Fibroblast of skin of left quadriceps (primary cell): ENCODE results near the gene SDF2L1.
A peak's percentile ranks its signal among the peaks of the same experiment; 100 is the strongest.

ENCODE experiments used
- DNase-seq, 2 experiments: peaks; one replicate each; pipeline ENCODE4 v3.0.0-alpha.2; 2013; ENCODE audit warnings: low read depth in 2 of 2

SDF2L1 gene

DNA sequence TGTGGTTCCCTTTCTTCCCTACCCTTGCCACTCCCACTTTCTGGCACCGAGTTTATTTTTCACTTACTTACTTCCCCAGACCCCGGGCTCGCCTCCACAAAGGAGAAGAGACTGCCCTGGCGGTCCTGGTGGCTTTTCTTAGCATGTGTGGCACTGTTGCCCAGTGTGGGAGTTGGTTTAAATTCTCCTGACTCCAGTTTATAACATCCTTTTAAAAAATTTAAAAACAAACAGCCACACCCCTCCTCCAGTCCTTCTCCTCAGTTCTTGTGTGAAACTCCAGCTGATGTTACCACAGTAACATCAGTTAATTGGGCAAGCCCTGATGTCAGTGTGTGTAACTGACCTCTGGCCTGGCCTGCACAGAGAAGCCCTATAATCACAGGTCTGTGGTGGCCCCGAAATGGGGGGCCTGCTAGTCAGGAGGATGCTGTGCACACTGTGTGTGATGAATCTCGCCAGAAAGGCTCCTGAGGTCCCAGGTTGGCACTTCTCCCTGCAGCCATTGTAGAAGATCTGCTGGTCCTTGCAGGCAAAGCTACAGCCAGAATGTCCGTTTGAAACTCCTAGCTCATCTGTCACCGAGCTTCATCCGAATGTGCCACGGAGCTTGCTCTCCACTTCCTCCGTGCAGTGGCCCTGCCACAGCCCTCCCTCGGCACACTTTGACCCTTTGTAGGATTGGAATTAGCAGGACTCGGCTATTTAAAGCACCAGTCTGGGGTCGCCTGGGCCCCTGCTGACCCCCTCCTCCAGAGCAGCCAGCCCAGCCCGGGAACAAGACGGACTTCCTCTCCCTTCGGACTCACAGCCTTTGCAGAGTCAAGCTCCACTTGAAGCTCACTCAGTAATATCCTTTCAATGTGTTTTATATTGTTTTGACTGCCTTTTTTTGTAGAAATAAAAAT is 19.8 kb upstream of the SDF2L1 start:
- no peak for DNase-seq

GRCh38 chr22:21622919-21623647 is 19.0 kb upstream of the SDF2L1 start:
- no peak for DNase-seq

GRCh38 chr22:21623648-21623970 is 18.5 kb upstream of the SDF2L1 start:
- no peak for DNase-seq

- DNase-seq = no peak
Observed at GRCh38 chr22:21624120-21624879, 17.8 kb upstream of the SDF2L1 start.

DNA sequence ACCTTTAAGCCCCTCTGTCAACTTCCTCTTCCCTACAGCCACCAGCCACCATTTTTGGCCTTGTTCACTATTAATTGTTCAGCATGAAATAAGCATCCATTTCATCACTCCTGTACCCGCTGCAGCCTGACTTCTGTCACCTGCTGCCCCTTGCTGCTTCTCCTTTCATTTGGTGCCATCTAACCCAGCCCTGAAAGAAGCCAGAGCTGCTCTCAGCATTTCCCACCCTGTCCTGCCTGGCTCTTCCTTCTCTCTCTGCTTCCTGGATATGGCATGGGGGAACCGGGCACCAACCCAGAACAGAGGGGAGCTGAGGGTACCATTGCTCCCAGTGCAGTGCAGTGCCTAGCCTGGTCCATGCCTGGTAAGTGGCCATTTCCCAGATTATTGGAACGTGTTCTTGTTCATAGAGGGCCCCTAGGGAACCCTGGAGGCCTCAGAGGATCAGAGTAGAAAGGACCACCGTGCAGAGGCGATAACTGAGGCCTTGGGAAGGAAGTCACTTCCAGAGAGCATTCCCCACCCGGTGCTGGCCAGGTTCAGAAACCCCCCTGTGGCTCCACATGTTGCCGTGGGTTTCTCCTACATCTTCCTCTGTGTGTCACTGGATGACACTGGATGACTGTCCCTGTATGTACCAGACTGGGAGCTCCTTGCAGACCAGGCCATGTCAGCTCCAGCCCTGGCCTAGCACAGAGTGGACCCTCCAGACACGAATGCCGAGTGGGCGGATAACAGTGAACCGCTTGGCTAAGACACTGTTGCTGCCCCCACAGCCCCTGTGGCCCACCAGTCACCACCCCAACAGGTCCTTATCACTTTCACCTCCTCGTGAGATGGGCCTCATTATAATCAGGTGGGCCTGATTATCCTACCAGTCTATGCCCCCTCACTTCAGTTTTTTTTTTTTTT is 17.0 kb upstream of the SDF2L1 start:
- DNase-seq = no peak

DNA sequence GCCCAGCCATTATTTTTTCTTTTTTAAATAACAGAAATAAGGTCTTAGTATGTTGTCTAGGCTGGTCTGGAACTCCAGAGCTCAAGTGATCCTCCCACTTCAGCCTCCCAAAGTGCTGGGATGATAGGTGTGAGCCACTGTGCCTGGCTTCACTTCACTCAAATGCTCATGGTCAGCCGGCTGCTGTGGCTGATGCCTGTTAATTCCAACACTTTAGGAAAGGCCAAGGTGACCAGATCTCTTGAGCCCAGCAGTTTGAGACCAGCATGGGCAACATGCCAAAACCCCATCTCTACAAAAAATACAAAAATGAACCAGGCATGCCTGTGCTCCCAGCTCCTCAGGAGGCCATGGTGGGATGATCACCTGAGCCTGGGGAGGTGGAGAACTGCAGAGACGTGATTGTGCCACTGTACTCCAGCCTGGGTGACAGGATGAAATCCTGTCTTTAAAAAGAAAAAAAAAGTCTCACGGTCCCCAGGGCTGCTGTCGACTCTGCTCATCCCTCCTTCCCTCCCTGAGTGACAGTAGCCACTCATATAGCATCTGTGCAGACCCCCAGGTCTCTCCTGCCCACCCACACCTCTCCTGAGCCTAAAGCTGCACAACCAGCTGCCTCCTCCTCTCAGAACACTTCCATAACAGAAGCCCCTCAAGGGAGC is 15.9 kb upstream of the SDF2L1 start:
- no peak for DNase-seq

- DNase-seq = no peak
Observed at GRCh38 chr22:21626735-21627469, 15.2 kb upstream of the SDF2L1 start.

- DNase-seq = no peak
Observed at GRCh38 chr22:21628386-21629254, 13.5 kb upstream of the SDF2L1 start.

DNA sequence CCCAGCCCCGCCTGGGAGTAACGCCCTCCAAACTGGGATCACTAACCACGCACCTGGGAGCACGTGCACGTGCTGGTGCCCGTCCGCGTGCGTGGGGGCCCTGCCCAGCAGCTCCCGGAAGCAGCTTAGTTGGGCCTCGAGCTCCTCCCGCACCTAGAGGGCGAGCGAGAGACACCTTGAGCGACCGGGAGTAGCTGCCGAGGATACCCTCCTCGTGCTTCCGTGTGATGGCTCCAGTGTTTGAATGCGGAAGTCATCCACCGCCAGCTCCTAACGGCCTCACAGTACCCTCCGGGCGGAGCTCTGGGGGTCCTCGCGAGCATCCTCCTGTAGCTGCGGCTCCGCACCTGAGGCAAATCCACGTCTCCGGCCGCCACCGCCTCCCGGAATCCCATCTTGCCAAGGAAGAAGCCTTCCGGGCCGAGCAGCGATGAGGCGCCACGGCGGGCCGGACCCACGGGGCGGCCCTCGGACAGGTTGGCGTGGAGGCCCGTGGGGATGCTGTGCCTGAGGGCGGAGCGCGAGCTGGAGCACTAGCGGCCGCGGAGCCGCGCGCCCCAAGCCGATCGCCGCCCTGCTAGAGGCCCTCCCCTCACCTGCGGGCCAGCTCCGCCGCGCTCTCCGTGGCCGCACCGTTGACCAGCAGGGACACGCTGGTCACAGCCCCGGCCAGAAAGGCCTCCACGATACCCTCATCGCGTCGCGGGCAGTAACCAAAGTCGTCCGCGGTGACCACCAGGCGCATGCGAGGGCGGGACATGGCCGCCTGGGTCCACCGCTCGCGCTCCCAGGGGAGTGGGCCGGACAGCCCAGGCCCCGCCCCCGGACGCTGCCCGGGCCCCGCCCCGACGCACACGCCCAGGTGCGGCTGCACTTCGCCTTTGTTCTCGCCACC is 12.6 kb upstream of the SDF2L1 start, which contains the start of gene YDJC:
YDJC (minus strand) TSS at position 768 of the 895 bp plus-strand sequence; CDS start at position 760, 8 bp downstream.
- DNase-seq = peak; percentile 71 to 72

- no peak for DNase-seq
Observed at GRCh38 chr22:21631025-21631424, 11.1 kb upstream of the SDF2L1 start.

GRCh38 chr22:21632237-21632895 is 9.7 kb upstream of the SDF2L1 start, which contains the start of gene CCDC116:
Gene CCDC116, plus strand, starts transcription at chr22:21632760. Its CDS starts 422 bp downstream, at chr22:21633182.
- no peak for DNase-seq

GRCh38 chr22:21632931-21633330 is 9.2 kb upstream of the SDF2L1 start:
- no peak for DNase-seq

DNA sequence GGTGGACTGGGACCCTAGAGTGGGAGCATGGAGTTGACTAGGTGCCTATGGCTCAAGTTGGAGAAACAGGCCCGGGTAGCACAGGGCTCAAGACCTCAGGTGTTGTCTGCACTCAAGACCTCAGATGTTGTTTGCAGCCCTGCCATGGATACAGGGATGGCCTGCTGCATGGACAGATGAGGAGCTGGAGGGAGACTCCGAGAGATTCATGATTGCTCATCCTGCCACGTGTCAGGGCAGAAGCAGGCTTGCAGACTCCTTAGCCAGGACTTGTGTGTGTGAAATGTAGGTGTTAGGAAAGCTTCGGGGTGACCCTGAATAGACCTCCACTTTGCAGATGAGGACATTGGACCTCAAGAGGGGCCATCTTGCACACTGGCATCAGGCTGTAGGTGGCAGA is 8.6 kb upstream of the SDF2L1 start:
- DNase-seq = no peak

- no peak for DNase-seq
Observed at GRCh38 chr22:21634081-21634480, 8.0 kb upstream of the SDF2L1 start.

DNA sequence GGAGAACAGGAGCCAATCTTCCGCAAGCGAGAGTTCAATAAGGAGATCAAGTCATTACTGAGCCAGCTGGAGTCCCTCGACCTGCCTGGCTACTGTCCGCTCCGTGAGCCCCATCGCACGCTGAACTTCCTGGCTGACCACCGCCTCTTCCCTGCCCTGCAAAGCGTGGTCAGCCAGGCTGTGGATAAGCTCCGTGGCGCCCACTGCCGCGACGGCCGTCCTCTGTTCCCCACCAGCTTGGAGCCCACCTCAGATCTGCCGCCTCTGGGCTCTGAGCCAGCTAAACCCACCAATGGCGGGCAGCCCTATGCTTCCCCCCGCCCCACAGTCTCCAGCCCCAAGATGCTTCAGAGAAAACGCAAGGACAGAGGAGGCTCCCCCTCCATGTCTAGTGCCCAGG is 7.3 kb upstream of the SDF2L1 start:
- DNase-seq = no peak

- DNase-seq = no peak
Observed at GRCh38 chr22:21635771-21636510, 6.2 kb upstream of the SDF2L1 start.
